ENCODE data around the gene RCHY1.

- TF ChIP-seq TAF1 (IDR thresholded peaks at IDR 0.05; ENCODE audit: borderline replicate concordance, insufficient read depth, low read length), result peak; percentile 80; the same call in 1 of the 2 replicates
- peak; percentile 13 for TF ChIP-seq FOXP2 (optimal IDR thresholded peaks at IDR 0.05; ENCODE audit: borderline replicate concordance, extremely low read depth, extremely low read length, insufficient read depth)
- TF ChIP-seq POLR2AphosphoS5 (IDR thresholded peaks at IDR 0.05; ENCODE audit: low read depth, low read length), result peak; percentile 90
- TF ChIP-seq, protein P1, sequence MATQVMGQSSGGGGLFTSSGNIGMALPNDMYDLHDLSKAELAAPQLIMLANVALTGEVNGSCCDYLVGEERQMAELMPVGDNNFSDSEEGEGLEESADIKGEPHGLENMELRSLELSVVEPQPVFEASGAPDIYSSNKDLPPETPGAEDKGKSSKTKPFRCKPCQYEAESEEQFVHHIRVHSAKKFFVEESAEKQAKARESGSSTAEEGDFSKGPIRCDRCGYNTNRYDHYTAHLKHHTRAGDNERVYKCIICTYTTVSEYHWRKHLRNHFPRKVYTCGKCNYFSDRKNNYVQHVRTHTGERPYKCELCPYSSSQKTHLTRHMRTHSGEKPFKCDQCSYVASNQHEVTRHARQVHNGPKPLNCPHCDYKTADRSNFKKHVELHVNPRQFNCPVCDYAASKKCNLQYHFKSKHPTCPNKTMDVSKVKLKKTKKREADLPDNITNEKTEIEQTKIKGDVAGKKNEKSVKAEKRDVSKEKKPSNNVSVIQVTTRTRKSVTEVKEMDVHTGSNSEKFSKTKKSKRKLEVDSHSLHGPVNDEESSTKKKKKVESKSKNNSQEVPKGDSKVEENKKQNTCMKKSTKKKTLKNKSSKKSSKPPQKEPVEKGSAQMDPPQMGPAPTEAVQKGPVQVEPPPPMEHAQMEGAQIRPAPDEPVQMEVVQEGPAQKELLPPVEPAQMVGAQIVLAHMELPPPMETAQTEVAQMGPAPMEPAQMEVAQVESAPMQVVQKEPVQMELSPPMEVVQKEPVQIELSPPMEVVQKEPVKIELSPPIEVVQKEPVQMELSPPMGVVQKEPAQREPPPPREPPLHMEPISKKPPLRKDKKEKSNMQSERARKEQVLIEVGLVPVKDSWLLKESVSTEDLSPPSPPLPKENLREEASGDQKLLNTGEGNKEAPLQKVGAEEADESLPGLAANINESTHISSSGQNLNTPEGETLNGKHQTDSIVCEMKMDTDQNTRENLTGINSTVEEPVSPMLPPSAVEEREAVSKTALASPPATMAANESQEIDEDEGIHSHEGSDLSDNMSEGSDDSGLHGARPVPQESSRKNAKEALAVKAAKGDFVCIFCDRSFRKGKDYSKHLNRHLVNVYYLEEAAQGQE (IDR thresholded peaks at IDR 0.05; ENCODE audit: insufficient read depth in 1 of 2, low read depth in 2 of 2, low read length in 2 of 2), result peak; percentile 15 to 30; a peak in 1 of 4 replicates
- TF ChIP-seq SIN3A (IDR thresholded peaks at IDR 0.05; ENCODE audit: borderline replicate concordance, insufficient read depth, low read length), result no peak
Measured at GRCh38 chr4:75514131-75514948, at the start of gene RCHY1, which contains the start of gene THAP6.
